H1 (cell line): ENCODE results near the gene LY6G6F.

Experiments used
- CBX5 ChIP-seq: fragments of 300-800, 300-1000 bp; sonication (generic); IDR thresholded peaks from 2 replicates; pipeline ENCODE4 v1.7.1; 2016; ENCODE audit warnings: antibody characterized with exemption, low read length, low read depth
- EZH2 ChIP-seq: fragments of 200-600 bp; sonication (generic); IDR thresholded peaks from 2 replicates; pipeline ENCODE4 v1.7.1; 2012; ENCODE audit warnings: low read depth, mild to moderate bottlenecking, moderate library complexity, low read length, inconsistent platforms; ENCODE audit not compliant: severe bottlenecking
- POLR2A ChIP-seq, 2 experiments: IDR thresholded peaks; 1 replicate in 1 of 2; 2 replicates in 1 of 2; pipeline ENCODE4 v1.6.1; 2011; ENCODE audit warnings: low read depth in 2 of 2, low read length in 2 of 2, mild to moderate bottlenecking in 2 of 2; ENCODE audit errors: control extremely low read depth in 1 of 2
- RAD21 ChIP-seq, 2 experiments: IDR thresholded peaks in 1 of 2; conservative IDR thresholded peaks in 1 of 2; 2 replicates each; pipeline ENCODE4 v1.6.1; 2011; ENCODE audit warnings: low read depth in 2 of 2, low read length in 2 of 2, improper control_type of control experiment in 1 of 2, inconsistent platforms in 1 of 2, mild to moderate bottlenecking in 1 of 2, moderate library complexity in 1 of 2
- TF ChIP-seq, protein P1 (sequence below), 3 experiments: IDR thresholded peaks; 1 replicate in 2 of 3; 2 replicates in 1 of 3; pipeline versions ENCODE4 v1.5.1 to v1.6.1; 2011; ENCODE audit warnings: low read length in 3 of 3, mild to moderate bottlenecking in 3 of 3, inconsistent platforms in 2 of 3, low read depth in 1 of 3, moderate library complexity in 1 of 3; ENCODE audit not compliant: insufficient read depth in 1 of 3; ENCODE audit errors: control extremely low read depth in 1 of 3

DNA sequence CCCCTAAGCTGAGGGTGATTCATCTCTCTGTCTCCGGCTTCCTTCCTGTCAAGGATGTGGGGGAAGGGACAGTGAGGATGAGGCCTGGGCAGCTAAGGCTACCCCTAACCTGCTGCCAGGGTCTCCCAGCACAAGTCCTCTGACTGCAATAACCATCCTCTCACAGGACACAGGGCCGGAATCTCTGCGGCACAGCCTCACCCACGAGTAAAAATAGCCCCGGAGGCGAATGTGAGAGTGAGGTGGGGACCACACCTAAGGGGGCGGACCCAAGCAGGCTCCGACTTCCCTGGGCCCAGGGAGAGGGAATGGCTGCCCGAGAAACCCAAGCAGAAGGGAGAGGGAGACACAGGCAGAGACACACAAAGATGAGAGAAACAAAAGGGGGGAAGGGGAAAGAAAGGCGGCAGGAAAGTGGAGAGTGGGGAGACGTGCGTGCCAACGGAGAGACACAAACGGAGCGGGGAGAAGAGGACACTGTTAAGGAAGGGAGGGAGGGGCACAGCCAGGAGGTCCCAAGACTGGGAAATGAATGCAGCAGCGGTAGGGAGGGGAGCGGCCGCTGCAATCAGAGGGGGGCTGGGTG lies 28.2 kb downstream of the LY6G6F start:
- TF ChIP-seq EZH2 (no peak), CBX5 (no peak), RAD21 (IDR thresholded peaks at IDR 0.05 in 1 of 2, conservative IDR thresholded peaks at IDR 0.05 in 1 of 2; ENCODE audit: low read depth in 2 of 2, low read length in 2 of 2) (no peak), POLR2A (IDR thresholded peaks at IDR 0.05; ENCODE audit: control extremely low read depth in 1 of 2, low read depth in 2 of 2, low read length in 2 of 2) (peak in 1 of 2 experiments; percentile 43; a peak in 1 of 3 replicates)
- TF ChIP-seq, protein P1, sequence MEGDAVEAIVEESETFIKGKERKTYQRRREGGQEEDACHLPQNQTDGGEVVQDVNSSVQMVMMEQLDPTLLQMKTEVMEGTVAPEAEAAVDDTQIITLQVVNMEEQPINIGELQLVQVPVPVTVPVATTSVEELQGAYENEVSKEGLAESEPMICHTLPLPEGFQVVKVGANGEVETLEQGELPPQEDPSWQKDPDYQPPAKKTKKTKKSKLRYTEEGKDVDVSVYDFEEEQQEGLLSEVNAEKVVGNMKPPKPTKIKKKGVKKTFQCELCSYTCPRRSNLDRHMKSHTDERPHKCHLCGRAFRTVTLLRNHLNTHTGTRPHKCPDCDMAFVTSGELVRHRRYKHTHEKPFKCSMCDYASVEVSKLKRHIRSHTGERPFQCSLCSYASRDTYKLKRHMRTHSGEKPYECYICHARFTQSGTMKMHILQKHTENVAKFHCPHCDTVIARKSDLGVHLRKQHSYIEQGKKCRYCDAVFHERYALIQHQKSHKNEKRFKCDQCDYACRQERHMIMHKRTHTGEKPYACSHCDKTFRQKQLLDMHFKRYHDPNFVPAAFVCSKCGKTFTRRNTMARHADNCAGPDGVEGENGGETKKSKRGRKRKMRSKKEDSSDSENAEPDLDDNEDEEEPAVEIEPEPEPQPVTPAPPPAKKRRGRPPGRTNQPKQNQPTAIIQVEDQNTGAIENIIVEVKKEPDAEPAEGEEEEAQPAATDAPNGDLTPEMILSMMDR (IDR thresholded peaks at IDR 0.05; ENCODE audit: control extremely low read depth in 1 of 3, insufficient read depth in 1 of 3, low read depth in 1 of 3, low read length in 3 of 3), result no peak
